Hepatocyte (in vitro differentiated cells): ENCODE results near the gene HDAC8. TPM values are rescaled to one million over a fixed set of nuclear protein-coding genes. Genes with fewer than 3 reads are reported as not detected.

Experiments
- DNase-seq: peaks from one replicate; pipeline ENCODE4 v3.0.0-alpha.2; 2016; ENCODE audit warnings: low spot score
- H2AFZ ChIP-seq: fragments of 200-600 bp; sonication (generic); 2 replicates; pipeline ENCODE4 v1.6.0; 2016; ENCODE audit warnings: antibody characterized with exemption, mild to moderate bottlenecking
- H3K27ac ChIP-seq: fragments of 200-600 bp; sonication (generic); 2 replicates; pipeline ENCODE4 v1.5.1; 2016; ENCODE audit warnings: mild to moderate bottlenecking
- H3K27me3 ChIP-seq: fragments of 200-600 bp; sonication (generic); 2 replicates; pipeline ENCODE4 v1.6.1; 2016
- H3K36me3 ChIP-seq: fragments of 200-600 bp; sonication (generic); replicated peaks from 2 replicates; pipeline ENCODE4 v1.5.1; 2016; ENCODE audit warnings: low read depth; ENCODE audit not compliant: insufficient read depth
- H3K4me1 ChIP-seq: fragments of 200-600 bp; sonication (generic); 2 replicates; pipeline ENCODE4 v1.5.1; 2016; ENCODE audit warnings: mild to moderate bottlenecking, moderate library complexity; ENCODE audit not compliant: insufficient read depth
- H3K4me2 ChIP-seq: fragments of 200-600 bp; sonication (generic); 2 replicates; pipeline ENCODE4 v1.6.0; 2016
- H3K4me3 ChIP-seq: fragments of 200-600 bp; sonication (generic); 2 replicates; pipeline ENCODE4 v1.5.1; 2016; ENCODE audit warnings: mild to moderate bottlenecking
- H3K79me2 ChIP-seq: fragments of 200-600 bp; sonication (generic); 2 replicates; pipeline ENCODE4 v1.6.0; 2017; ENCODE audit warnings: mild to moderate bottlenecking
- H3K9me2 ChIP-seq: fragments of 200-600 bp; sonication (generic); replicated peaks from 2 replicates; pipeline ENCODE4 v1.6.0; 2017; ENCODE audit warnings: mild to moderate bottlenecking; ENCODE audit not compliant: insufficient read depth
- H3K9me3 ChIP-seq: fragments of 200-600 bp; sonication (generic); 2 replicates; pipeline ENCODE4 v1.5.1; 2016; ENCODE audit warnings: low read depth, mild to moderate bottlenecking
- H4K20me1 ChIP-seq: fragments of 200-600 bp; sonication (generic); 2 replicates; pipeline ENCODE4 v1.6.0; 2016; ENCODE audit warnings: mild to moderate bottlenecking; ENCODE audit not compliant: insufficient read depth, poor library complexity, severe bottlenecking
- CTCF ChIP-seq: fragments of 200-600 bp; sonication (generic); IDR thresholded peaks from 2 replicates; pipeline ENCODE4 v1.5.1; 2016; ENCODE audit warnings: antibody characterized with exemption, mild to moderate bottlenecking; ENCODE audit not compliant: poor library complexity
- EZH2 ChIP-seq: fragments of 200-600 bp; sonication (generic); IDR thresholded peaks from 2 replicates; pipeline ENCODE4 v1.6.1; 2016; ENCODE audit warnings: antibody characterized with exemption, mild to moderate bottlenecking, borderline replicate concordance
- EZH2phosphoT487 ChIP-seq: fragments of 200-600 bp; sonication (generic); IDR thresholded peaks from one replicate; pipeline ENCODE4 v1.6.1; 2018; ENCODE audit warnings: antibody characterized with exemption, mild to moderate bottlenecking, low read depth, moderate library complexity; ENCODE audit not compliant: unreplicated experiment, severe bottlenecking
- WGBS: methylation state at CpG from one replicate; pipeline ENCODE4 v1.1.6; 2016; ENCODE audit warnings: low lambda C conversion rate; ENCODE audit errors: missing lambda C conversion rate; 5-methylcytosine and 5-hydroxymethylcytosine counted together
- polyA plus RNA-seq: library from polyadenylated mRNA; unstranded; fragments of >200 nt; fragmentation: Nextera tagmentation; extraction: Ambion mirVana; gene quantifications from 2 replicates; pipeline ENCODE4 v1.2.1, GENCODE V29; 2016
- total RNA-seq: library from RNA; depleted of rRNA; stranded (reverse); fragments of >200 nt; gene quantifications from 2 replicates; pipeline ENCODE4 v1.2.3, GENCODE V29; 2014

The HDAC8 gene
- total and polyA plus RNA-seq, 2 experiments from 2014 or later: 29.4 to 29.5 TPM

- Histone ChIP-seq H3K27me3 (no peaks in the 10 kb centered on the region), H3K36me3 (no peaks in the 10 kb centered on the region), H3K9me2 (no peaks in the 10 kb centered on the region), H2AFZ (no peak overlapping the region), H3K27ac (no peak overlapping the region), H3K4me3 (no peak overlapping the region), H4K20me1 (no peaks in the 10 kb centered on the region), H3K9me3 (no peaks in the 10 kb centered on the region), H3K79me2 (no peaks in the 10 kb centered on the region), H3K4me2 (no peak overlapping the region), H3K4me1 (no peaks in the 10 kb centered on the region)
- 65% methylated on average over 1 of the region's 1 CpG for WGBS
- TF ChIP-seq CTCF: no peak
- no peak for TF ChIP-seq EZH2
- TF ChIP-seq EZH2phosphoT487: no peak
- DNase-seq: no peak
Observed at GRCh38 chrX:72296991-72297390, 275.7 kb downstream of the HDAC8 start.

GRCh38 chrX:72295745-72296144 lies 276.9 kb downstream of the HDAC8 start:
- WGBS: 83% methylated on average over 5 of the region's 5 CpGs
- H3K4me3 ChIP-seq: no peak overlapping the region
- no peak overlapping the region for H3K4me2 ChIP-seq
- TF ChIP-seq EZH2phosphoT487 (no peak), CTCF (no peak), EZH2 (no peak)
- no peak for DNase-seq
- H3K9me2 ChIP-seq: no peaks in the 10 kb centered on the region
- H3K4me1 ChIP-seq: no peaks in the 10 kb centered on the region
- H2AFZ ChIP-seq: no peak overlapping the region
- H3K9me3 ChIP-seq: no peaks in the 10 kb centered on the region
- H3K79me2 ChIP-seq: no peaks in the 10 kb centered on the region
- H3K36me3 ChIP-seq: no peaks in the 10 kb centered on the region
- H3K27me3 ChIP-seq: no peaks in the 10 kb centered on the region
- H4K20me1 ChIP-seq: no peaks in the 10 kb centered on the region
- no peak overlapping the region for H3K27ac ChIP-seq

- Histone ChIP-seq H2AFZ (no peak overlapping the region), H3K9me3 (no peaks in the 10 kb centered on the region), H3K4me3 (no peak overlapping the region), H3K36me3 (no peaks in the 10 kb centered on the region), H3K27me3 (no peaks in the 10 kb centered on the region), H3K4me2 (no peak overlapping the region), H4K20me1 (no peaks in the 10 kb centered on the region), H3K79me2 (no peaks in the 10 kb centered on the region), H3K27ac (no peak overlapping the region), H3K9me2 (no peaks in the 10 kb centered on the region), H3K4me1 (no peaks in the 10 kb centered on the region)
- no peak for TF ChIP-seq CTCF
- no peak for TF ChIP-seq EZH2phosphoT487
- no peak for TF ChIP-seq EZH2
- DNase-seq: no peak
- WGBS: 62% methylated on average over 1 of the region's 1 CpG
Observed at GRCh38 chrX:72294497-72294896, 278.1 kb downstream of the HDAC8 start.

- H3K79me2 ChIP-seq: no peaks in the 10 kb centered on the region
- H3K4me2 ChIP-seq: no peak overlapping the region
- no peaks in the 10 kb centered on the region for H3K9me3 ChIP-seq
- H2AFZ ChIP-seq: no peak overlapping the region
- no peaks in the 10 kb centered on the region for H3K9me2 ChIP-seq
- H3K4me1 ChIP-seq: no peaks in the 10 kb centered on the region
- no peaks in the 10 kb centered on the region for H3K36me3 ChIP-seq
- no peak for TF ChIP-seq CTCF
- H4K20me1 ChIP-seq: no peaks in the 10 kb centered on the region
- H3K27ac ChIP-seq: no peak overlapping the region
- no peak overlapping the region for H3K4me3 ChIP-seq
- DNase-seq: no peak
- H3K27me3 ChIP-seq: no peaks in the 10 kb centered on the region
- WGBS: 100% methylated on average over 1 of the region's 1 CpG
Observed at GRCh38 chrX:72282302-72282701, 290.3 kb downstream of the HDAC8 start.
